ENCODE measurements around the gene CNNM4.

Gene CNNM4

GRCh38 chr2:96760036-96760985 lies at the start of gene CNNM4:
Gene CNNM4 (plus strand): TSS chr2:96760902. CDS start chr2:96761000, 98 bp downstream.
- DNase-seq: peak; percentile 92 to 94

GRCh38 chr2:96710985-96711384 lies 49.7 kb upstream of the CNNM4 start:
- no peak for DNase-seq

- DNase-seq: no peak
Measured at GRCh38 chr2:96715658-96716057, 45.0 kb upstream of the CNNM4 start.

GRCh38 chr2:96716388-96716787 lies 44.3 kb upstream of the CNNM4 start:
- no peak for DNase-seq

- no peak for DNase-seq
Measured at GRCh38 chr2:96726131-96726530, 34.6 kb upstream of the CNNM4 start.

- DNase-seq: no peak
Measured at GRCh38 chr2:96727431-96727830, 33.3 kb upstream of the CNNM4 start.

GRCh38 chr2:96729748-96730147 lies 31.0 kb upstream of the CNNM4 start:
- DNase-seq: no peak

- no peak for DNase-seq
Measured at GRCh38 chr2:96730212-96730611, 30.5 kb upstream of the CNNM4 start.

- no peak for DNase-seq
Measured at GRCh38 chr2:96733931-96734330, 26.8 kb upstream of the CNNM4 start.

- DNase-seq: peak in 1 of 2 experiments; percentile 30
Measured at GRCh38 chr2:96734880-96735583, 25.7 kb upstream of the CNNM4 start.

GRCh38 chr2:96737251-96737650 lies 23.5 kb upstream of the CNNM4 start:
- DNase-seq: no peak

- no peak for DNase-seq
Measured at GRCh38 chr2:96737831-96738230, 22.9 kb upstream of the CNNM4 start.

- DNase-seq: no peak
Measured at GRCh38 chr2:96739076-96739632, 21.5 kb upstream of the CNNM4 start.

GRCh38 chr2:96739633-96740428 lies 20.9 kb upstream of the CNNM4 start, which contains the start of gene LMAN2L:
Gene LMAN2L (minus strand): TSS chr2:96740064. CDS start chr2:96740040, 24 bp downstream.
- peak; percentile 95 to 98 for DNase-seq

GRCh38 chr2:96747061-96747617 lies 13.6 kb upstream of the CNNM4 start:
- no peak for DNase-seq

- DNase-seq: no peak
Measured at GRCh38 chr2:96751800-96752199, 8.9 kb upstream of the CNNM4 start.

GRCh38 chr2:96753661-96754282 lies 6.9 kb upstream of the CNNM4 start:
- no peak for DNase-seq

- DNase-seq: no peak
Measured at GRCh38 chr2:96754317-96754716, 6.4 kb upstream of the CNNM4 start.

GRCh38 chr2:96756788-96757476 lies 3.8 kb upstream of the CNNM4 start:
- no peak for DNase-seq

GRCh38 chr2:96757477-96757860 lies 3.2 kb upstream of the CNNM4 start:
- DNase-seq: no peak

GRCh38 chr2:96758987-96759386 lies 1.7 kb upstream of the CNNM4 start:
- no peak for DNase-seq
